ENCODE results near the gene TRAM2.
"Not testable (repeated sequence)": the region's sequence is repeated elsewhere in the genome, so short reads cannot be mapped to it uniquely, and the experiment has no call there.

The TRAM2 gene

DNA sequence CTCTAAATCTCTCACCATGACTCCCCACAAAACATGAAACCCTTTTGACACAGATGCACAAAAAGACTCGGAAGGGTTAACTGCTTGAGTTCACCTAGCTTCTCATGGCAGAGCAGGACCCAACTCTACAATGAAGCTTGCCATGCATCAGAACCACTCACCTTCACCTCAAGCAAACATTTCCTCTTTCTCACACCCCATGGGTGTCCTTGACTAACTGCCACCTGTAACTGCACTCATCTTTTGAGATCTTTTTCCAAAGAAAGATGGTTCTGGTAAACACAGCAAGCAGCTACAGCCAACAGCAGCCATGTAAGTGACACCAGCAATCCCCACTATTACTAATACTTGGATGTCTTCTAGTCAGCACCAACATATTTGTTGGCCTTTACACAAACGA lies 80.2 kb downstream of the TRAM2 start:
- no peak for DNase-seq (ENCODE audit: low read depth in 1 of 2, low spot score in 1 of 2)

DNA sequence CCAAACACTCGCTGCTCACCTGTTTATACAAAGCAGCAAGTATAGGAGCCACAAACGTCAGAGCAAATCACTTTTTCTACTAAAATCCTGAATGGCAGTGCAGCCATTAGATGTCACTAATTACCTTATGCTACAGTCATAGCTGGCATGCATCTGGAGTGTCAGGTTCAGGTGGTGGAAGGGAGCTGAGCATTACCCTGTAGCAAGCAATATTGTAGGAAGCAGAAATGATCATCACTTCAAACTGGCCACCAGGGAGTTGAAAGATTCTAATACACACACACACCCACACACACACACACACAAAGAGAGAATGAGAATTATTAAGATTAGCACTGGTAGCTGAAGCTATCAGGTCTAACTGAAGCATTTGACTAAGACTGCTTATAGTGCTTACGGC lies 80.9 kb downstream of the TRAM2 start:
- DNase-seq (ENCODE audit: low read depth in 1 of 2, low spot score in 1 of 2), result no peak

DNA sequence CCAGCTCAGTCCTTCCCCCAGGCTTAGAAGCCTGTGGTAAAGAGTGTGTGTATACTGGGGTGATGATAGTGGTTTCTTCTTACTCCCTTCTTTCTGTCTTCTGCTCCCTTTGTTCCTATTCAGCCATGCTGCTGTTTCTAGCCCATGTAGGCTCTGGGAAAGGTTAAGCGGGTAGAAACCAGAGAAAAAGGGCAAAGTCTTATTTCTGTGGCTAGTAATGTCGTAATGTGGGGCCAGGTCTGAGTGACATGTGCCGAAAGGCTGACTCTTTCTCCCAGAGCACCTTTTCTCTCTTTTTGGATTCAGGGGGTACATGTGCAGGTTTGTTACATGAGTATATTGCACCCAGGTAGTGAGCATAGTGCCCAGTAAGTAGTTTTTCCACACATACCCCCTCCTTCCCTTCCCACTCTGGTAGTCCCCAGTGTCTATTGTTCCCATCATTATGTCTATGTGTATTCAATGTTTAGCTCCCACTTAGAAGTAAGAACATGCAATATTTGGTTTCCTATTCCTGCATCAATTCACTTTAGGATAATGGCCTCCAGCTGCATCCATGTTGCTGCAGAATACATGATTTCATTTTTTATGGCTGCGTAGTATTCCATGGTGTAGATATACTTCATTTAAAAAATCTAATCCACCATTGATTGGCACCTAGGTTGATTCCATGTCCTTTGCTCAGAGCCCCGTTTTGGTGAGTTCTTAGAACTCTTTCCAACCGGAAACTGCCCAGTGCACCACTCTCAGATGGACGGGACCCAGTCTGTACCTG lies 82.4 kb downstream of the TRAM2 start:
- DNase-seq (ENCODE audit: low read depth in 1 of 2, low spot score in 1 of 2), result no peak

DNA sequence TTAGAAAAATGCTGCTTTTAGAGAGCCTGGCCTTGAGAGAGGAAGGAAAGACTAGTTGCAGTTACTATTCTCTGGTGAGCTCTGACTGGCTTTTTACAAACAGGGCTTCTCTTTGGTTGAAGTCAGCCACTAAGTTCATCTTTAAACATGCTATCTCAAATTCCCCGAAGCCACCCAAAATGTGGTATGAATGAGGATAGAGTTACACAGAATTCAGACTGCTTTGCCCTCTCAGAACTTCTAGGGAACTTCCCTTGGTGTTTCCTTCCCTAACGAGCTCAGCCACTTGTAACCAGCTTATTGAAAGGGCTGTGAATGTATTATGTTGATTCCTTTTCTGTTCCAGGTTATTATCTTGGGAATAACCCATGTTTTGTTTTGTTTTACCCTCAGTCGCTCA lies 83.2 kb downstream of the TRAM2 start:
- no peak for DNase-seq (ENCODE audit: low read depth in 1 of 2, low spot score in 1 of 2)

DNA sequence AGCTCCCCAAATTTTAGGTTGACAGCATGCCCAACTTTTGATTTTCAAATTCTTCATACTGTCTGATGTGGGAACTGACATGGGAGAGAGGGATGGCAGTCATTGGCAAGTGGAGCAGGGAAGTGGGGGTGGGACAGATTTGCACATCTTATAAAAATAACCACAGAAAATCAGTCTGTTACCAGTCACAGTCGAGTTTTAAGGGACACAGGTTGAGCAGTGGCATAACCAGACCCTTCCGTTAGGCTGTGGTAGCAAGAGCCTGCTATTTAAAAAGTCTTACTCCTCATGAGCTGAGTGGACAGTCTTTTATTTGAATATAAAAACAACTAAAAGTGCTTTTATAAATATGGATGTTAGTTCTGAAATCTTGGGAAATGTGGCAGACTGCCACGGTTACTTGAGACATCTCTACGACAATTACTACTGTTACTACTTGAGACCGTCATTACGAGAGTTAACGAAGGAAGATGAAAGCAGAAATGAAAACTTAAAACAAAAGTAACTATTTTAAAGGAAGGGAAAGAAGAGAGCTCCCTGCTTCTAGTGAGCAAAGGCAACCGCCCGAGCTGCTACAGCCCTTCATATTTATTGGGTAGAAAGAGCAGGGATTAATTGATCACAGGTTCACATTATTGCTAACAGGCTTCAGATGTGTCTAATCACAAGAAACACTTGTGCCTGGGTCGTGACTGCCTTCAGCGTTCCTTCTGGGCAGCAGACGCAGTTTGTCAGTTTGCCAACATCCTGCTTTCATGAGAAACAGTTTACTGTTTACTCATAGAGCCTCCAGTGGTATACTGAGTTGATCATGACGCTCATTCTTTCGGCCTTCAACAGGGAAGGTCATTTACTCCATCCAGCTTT lies 85.4 kb downstream of the TRAM2 start:
- DNase-seq (ENCODE audit: low read depth in 1 of 2, low spot score in 1 of 2), result no peak

DNA sequence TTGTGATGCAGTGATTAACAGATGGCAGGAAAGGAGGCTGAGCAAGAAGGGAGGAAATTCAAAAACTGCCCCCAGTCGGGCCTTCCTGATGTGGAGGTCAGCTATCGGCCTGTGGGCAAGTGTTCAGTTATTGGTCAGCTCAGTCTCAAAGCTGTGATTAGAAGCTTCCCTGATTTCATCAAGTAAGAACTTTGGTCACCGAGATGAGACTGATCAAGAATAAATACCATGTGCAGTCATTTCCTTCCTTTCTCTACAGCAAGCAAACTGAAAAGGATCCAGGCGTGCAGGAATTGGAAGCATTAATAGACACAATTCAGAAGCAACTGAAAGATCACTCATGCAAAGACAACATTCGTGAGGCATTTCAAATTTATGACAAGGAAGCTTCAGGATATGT lies 87.0 kb downstream of the TRAM2 start:
- DNase-seq (ENCODE audit: low read depth in 1 of 2, low spot score in 1 of 2), result no peak

DNA sequence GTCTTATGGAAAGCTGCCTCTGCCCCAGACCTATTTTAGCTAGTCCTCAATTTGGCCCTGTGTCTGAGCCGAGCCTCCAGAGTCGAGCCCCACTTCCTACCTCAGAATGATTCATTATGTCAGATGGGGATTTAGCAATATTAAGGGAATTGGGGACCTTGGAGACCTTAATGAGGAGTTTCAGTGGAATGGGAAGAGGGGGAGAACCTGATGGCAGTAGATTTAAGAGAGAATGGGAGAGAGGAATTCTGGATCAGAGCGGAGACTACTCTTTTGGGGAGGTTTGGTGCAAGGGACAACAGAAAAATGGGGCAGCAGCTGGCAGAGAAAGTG lies 93.2 kb downstream of the TRAM2 start:
- DNase-seq (ENCODE audit: low read depth in 1 of 2, low spot score in 1 of 2), result no peak

DNA sequence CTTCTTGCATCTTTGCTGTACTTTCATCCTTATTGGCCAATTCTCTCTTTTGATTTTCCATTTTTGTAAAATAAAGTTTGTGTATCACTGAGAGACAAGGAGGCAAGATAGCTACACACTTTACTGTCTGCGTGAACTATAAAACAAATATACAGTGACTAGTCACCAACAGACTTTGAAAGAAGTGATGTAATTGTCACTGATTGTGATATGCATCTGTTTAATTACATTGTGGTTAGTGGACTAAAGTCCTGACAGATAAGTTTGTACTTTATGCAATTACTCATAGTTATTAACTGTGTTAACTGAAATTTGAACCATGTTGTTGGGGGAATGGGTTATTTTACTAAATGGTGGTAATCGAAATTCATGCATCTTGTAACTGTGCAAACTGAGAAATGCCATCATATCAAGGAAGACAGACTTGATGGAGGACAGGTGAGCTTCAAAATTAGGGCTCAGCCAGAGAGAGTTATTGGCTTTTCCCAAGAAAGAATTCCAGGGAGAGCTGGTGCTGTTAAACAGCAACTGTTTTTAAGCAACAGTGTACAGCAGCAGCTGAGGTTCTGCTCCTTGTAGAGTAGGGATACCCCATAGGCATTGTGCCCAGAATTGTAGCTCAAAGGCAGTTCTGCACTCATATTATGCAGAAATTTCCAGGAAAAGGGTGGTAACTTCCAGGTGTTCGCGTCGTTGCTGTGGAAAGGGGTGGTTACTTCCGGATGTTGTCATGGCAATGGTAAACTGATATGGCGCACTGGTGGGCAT lies 93.8 kb downstream of the TRAM2 start:
- DNase-seq (ENCODE audit: low read depth in 1 of 2, low spot score in 1 of 2), result no peak

DNA sequence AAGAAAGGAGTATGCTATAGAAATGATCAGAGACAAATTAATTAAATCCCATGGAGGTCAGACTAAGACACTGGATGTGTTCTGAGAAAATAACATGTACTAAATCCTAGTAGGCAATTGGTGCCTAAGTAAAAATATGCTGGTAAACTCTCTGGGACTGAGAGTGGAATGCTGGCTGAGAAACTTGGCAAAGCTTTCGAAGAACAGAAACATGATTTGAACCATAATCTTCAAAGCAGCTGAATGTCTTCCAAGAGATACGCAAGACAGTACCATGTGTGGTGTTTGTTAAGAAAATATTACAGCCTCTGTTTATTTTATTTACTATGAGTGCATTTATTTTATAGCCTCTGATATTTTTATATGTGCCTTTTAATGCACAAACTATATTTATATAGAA lies 101.6 kb downstream of the TRAM2 start:
- no peak for DNase-seq (ENCODE audit: low read depth in 1 of 2, low spot score in 1 of 2)

DNA sequence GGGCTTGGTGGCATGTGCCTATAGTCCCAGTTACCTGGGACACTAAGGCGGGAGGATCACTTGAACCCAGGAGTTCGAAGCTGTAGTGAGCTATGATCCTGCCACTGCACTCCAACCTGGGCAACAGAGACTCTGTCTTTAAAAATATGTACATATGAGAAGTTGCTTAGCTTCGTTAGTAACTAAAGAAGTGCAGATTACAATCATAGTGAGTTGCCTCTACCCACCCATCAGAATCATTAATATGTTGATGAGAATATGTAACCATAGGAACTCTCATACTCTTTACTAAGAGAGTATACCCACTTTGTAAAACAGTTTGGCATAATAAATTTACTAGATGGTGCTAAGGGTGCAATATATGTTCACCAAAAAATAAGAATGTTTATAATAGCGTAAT lies 102.7 kb downstream of the TRAM2 start:
- no peak for DNase-seq (ENCODE audit: low read depth in 1 of 2, low spot score in 1 of 2)

DNA sequence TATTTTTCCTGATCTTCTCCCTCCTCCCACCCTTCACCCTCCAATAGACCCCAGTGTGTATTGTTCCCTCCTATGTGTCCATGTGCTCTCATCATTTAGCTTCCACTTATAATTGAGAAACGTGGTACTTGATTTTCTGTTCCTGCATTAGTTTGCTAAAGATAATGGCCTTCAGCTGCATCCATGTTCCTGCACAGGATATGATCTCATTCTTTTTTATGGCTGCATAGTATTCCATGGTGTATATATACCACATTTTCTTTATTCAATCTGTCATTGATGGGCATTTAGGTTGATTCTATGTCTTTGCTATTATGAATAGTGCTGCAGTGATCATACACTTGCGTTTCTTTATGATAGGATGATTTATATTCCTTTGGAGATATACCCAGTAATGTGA lies 115.7 kb downstream of the TRAM2 start:
- not testable (repeated sequence) for DNase-seq (ENCODE audit: low read depth in 1 of 2, low spot score in 1 of 2)

DNA sequence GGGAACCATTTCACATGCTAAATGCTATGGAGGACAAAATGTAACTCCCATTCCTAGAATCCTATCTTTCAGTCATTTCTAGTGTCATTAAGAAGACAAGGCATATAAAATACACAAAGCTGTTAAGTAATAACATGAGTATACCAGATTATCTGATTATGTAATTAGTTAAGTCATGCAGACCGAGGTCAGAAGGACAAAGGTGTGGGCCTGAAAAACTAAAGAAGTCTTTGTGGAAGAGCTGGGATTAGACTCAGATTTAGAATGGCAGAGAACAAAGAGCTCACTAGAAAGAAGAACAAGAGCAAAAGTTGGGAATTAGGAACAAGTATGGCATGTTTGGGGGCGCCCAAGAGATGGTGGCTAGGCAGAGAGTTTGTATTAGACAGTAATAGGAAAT lies 119.8 kb downstream of the TRAM2 start:
- no peak for DNase-seq (ENCODE audit: low read depth in 1 of 2, low spot score in 1 of 2)

DNA sequence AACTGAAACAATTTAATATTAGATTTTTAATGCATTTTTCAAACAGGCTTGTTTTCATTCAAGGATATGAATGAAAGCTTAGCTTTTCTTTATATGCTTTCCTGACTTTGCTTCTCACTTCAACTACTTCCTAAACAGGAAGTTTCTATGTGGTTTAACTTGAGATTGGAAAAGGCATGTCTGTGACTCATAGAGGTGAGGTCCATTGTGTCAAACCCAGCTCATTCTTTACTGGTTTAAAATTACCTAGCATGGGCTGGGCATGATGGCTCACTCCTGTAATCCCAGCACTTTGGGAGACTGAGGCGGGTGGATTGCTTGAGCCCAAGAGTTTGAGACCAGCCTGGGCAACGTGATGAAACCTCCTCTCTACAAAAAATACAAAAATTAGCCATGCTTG lies 122.3 kb downstream of the TRAM2 start:
- no peak for DNase-seq (ENCODE audit: low read depth in 1 of 2, low spot score in 1 of 2)
